ENCODE results near the gene TSSC4.

TSSC4 gene

GRCh38 chr11:2450321-2451041, 49.9 kb downstream of the TSSC4 start:
- Histone ChIP-seq H3K27ac (no peak overlapping the region), H3K27me3 (peaks cover 10% of the 10 kb centered on the region; the same call in 1 of the 2 replicates), H4K20me1 (no peaks in the 10 kb centered on the region), H3K9me3 (peaks cover 6% of the 10 kb centered on the region; the same call in 1 of the 2 replicates), H3K4me3 (no peak overlapping the region), H3K4me2 (no peak overlapping the region), H3K9ac (no peak overlapping the region), H3K4me1 (peaks cover 36% of the 10 kb centered on the region), H3K36me3 (no peaks in the 10 kb centered on the region)
- no peak for TF ChIP-seq Cebpa-rat (IDR thresholded peaks at IDR 0.05)

- TF ChIP-seq Cebpa-rat (IDR thresholded peaks at IDR 0.05): no peak
- H3K9ac ChIP-seq: no peak overlapping the region
- H3K4me2 ChIP-seq: no peak overlapping the region
- no peak overlapping the region for H3K27ac ChIP-seq
- H3K4me1 ChIP-seq: peaks cover 27% of the 10 kb centered on the region
- no peak overlapping the region for H3K4me3 ChIP-seq
- no peaks in the 10 kb centered on the region for H3K36me3 ChIP-seq
- peaks cover 2% of the 10 kb centered on the region; the same call in 1 of the 2 replicates for H3K27me3 ChIP-seq
- peaks cover 11% of the 10 kb centered on the region; the same call in 1 of the 2 replicates for H3K9me3 ChIP-seq
- H4K20me1 ChIP-seq: no peaks in the 10 kb centered on the region
Measured at GRCh38 chr11:2451336-2451735, 50.8 kb downstream of the TSSC4 start.

- Histone ChIP-seq H3K27ac (no peak overlapping the region), H4K20me1 (no peaks in the 10 kb centered on the region), H3K9ac (no peak overlapping the region), H3K9me3 (peaks cover 11% of the 10 kb centered on the region; the same call in 1 of the 2 replicates), H3K4me3 (no peak overlapping the region), H3K27me3 (no peaks in the 10 kb centered on the region), H3K36me3 (no peaks in the 10 kb centered on the region), H3K4me1 (peaks cover 22% of the 10 kb centered on the region), H3K4me2 (no peak overlapping the region)
- TF ChIP-seq Cebpa-rat (IDR thresholded peaks at IDR 0.05): no peak
Measured at GRCh38 chr11:2451916-2452315, 51.4 kb downstream of the TSSC4 start.

GRCh38 chr11:2452321-2453012, 51.9 kb downstream of the TSSC4 start:
- Histone ChIP-seq H3K27me3 (no peaks in the 10 kb centered on the region), H3K4me2 (no peak overlapping the region), H3K9ac (no peak overlapping the region)

GRCh38 chr11:2453436-2453835, 52.9 kb downstream of the TSSC4 start:
- no peak overlapping the region for H3K9ac ChIP-seq
- no peak for TF ChIP-seq Cebpa-rat (IDR thresholded peaks at IDR 0.05)
- peaks cover 8% of the 10 kb centered on the region; the same call in 1 of the 2 replicates for H4K20me1 ChIP-seq
- H3K4me3 ChIP-seq: no peak overlapping the region
- no peak overlapping the region for H3K4me2 ChIP-seq
- H3K36me3 ChIP-seq: no peaks in the 10 kb centered on the region
- no peak overlapping the region for H3K27ac ChIP-seq
- H3K27me3 ChIP-seq: no peaks in the 10 kb centered on the region
- peaks cover 11% of the 10 kb centered on the region; the same call in 1 of the 2 replicates for H3K9me3 ChIP-seq
- peaks cover 6% of the 10 kb centered on the region for H3K4me1 ChIP-seq

More at GRCh38 chr11:2452321-2453012, 51.9 kb downstream of the TSSC4 start:
- TF ChIP-seq Cebpa-rat (IDR thresholded peaks at IDR 0.05): no peak
- no peak overlapping the region for H3K27ac ChIP-seq
- peaks cover 16% of the 10 kb centered on the region for H3K4me1 ChIP-seq
- H3K4me3 ChIP-seq: no peak overlapping the region
- H3K36me3 ChIP-seq: no peaks in the 10 kb centered on the region
- H3K9me3 ChIP-seq: peaks cover 11% of the 10 kb centered on the region; the same call in 1 of the 2 replicates
- no peaks in the 10 kb centered on the region for H4K20me1 ChIP-seq
